Neural progenitor cell (in vitro differentiated cells): Measurements from ENCODE around the gene GHR. TPM values are rescaled to one million over a fixed set of nuclear protein-coding genes. Genes with fewer than 3 reads are reported as not detected.
"Not testable (repeated sequence)": the region's sequence is repeated elsewhere in the genome, so short reads cannot be mapped to it uniquely, and the experiment has no call there.

ENCODE experiments used
- DNase-seq: peaks from one replicate; pipeline ENCODE4 v3.0.0-alpha.2; 2016; ENCODE audit warnings: low spot score
- H2AFZ ChIP-seq: fragments of 200-600 bp; sonication (generic); replicated peaks from 2 replicates; pipeline ENCODE4 v1.6.1; 2016; ENCODE audit warnings: antibody characterized with exemption
- H3F3A ChIP-seq: fragments of 200-600 bp; sonication (generic); 2 replicates; pipeline ENCODE4 v1.6.1; 2016; ENCODE audit warnings: antibody characterized with exemption, low read depth
- H3K27ac ChIP-seq: fragments of 200-600 bp; sonication (generic); 2 replicates; pipeline ENCODE4 v1.5.1; 2016; ENCODE audit warnings: mild to moderate bottlenecking
- H3K27me3 ChIP-seq: fragments of 200-600 bp; sonication (generic); 2 replicates; pipeline ENCODE4 v1.6.1; 2016; ENCODE audit warnings: mild to moderate bottlenecking, moderate library complexity
- H3K36me3 ChIP-seq: fragments of 200-600 bp; sonication (generic); 2 replicates; pipeline ENCODE4 v1.5.1; 2016
- H3K4me1 ChIP-seq: fragments of 200-600 bp; sonication (generic); 2 replicates; pipeline ENCODE4 v1.6.1; 2016; ENCODE audit warnings: mixed run types
- H3K4me2 ChIP-seq: fragments of 200-600 bp; sonication (generic); 2 replicates; pipeline ENCODE4 v1.6.1; 2016
- H3K4me3 ChIP-seq: fragments of 200-600 bp; sonication (generic); 2 replicates; pipeline ENCODE4 v1.5.1; 2016
- H3K79me2 ChIP-seq: fragments of 200-600 bp; sonication (generic); 2 replicates; pipeline ENCODE4 v1.6.1; 2016; ENCODE audit warnings: low read depth
- H3K9ac ChIP-seq: fragments of 200-600 bp; sonication (generic); 2 replicates; pipeline ENCODE4 v1.6.1; 2016
- H3K9me3 ChIP-seq: fragments of 200-600 bp; sonication (generic); 2 replicates; pipeline ENCODE4 v1.5.1; 2016; ENCODE audit warnings: low read depth
- H4K20me1 ChIP-seq: fragments of 200-600 bp; sonication (generic); 2 replicates; pipeline ENCODE4 v1.6.1; 2016; ENCODE audit warnings: low read depth
- H3K27ac Mint-ChIP-seq: 3 replicates; pipeline ENCODE4 v1.8.0; 2021; ENCODE audit warnings: mixed read lengths
- H3K27me3 Mint-ChIP-seq: 2 replicates; pipeline ENCODE4 v1.8.0; 2022; ENCODE audit warnings: low read depth, mild to moderate bottlenecking, inconsistent platforms, moderate library complexity, mixed read lengths; ENCODE audit not compliant: insufficient read depth
- H3K36me3 Mint-ChIP-seq: 3 replicates; pipeline ENCODE4 v1.8.0; 2021; ENCODE audit warnings: mixed read lengths
- H3K4me1 Mint-ChIP-seq: 3 replicates; pipeline ENCODE4 v1.8.0; 2021; ENCODE audit warnings: mixed read lengths
- H3K4me3 Mint-ChIP-seq: 3 replicates; pipeline ENCODE4 v1.8.0; 2021; ENCODE audit warnings: mild to moderate bottlenecking, moderate library complexity, mixed read lengths
- H3K9me3 Mint-ChIP-seq: 3 replicates; pipeline ENCODE4 v1.8.0; 2020; ENCODE audit warnings: mixed read lengths
- EZH2 ChIP-seq: fragments of 200-600 bp; sonication (generic); IDR thresholded peaks from 2 replicates; pipeline ENCODE4 v1.6.1; 2017; ENCODE audit warnings: antibody characterized with exemption, mild to moderate bottlenecking, moderate library complexity
- EZH2phosphoT487 ChIP-seq: fragments of 200-600 bp; sonication (generic); IDR thresholded peaks from 2 replicates; pipeline ENCODE4 v1.6.1; 2017; ENCODE audit warnings: antibody characterized with exemption
- total RNA-seq: library from RNA; depleted of rRNA; stranded (reverse); fragments of >200 nt; gene quantifications from 2 replicates; pipeline ENCODE4 v1.2.3, GENCODE V29; 2015; ENCODE audit warnings: low replicate concordance
- TF ChIP-seq, protein P1 (sequence below): fragments of 200-600 bp; sonication (generic); IDR thresholded peaks from 2 replicates; pipeline ENCODE4 v1.5.1; 2017; ENCODE audit warnings: antibody characterized with exemption, mild to moderate bottlenecking

GHR gene
- total RNA-seq, 1 donor from 2014 or later, result 0.07 TPM

DNA sequence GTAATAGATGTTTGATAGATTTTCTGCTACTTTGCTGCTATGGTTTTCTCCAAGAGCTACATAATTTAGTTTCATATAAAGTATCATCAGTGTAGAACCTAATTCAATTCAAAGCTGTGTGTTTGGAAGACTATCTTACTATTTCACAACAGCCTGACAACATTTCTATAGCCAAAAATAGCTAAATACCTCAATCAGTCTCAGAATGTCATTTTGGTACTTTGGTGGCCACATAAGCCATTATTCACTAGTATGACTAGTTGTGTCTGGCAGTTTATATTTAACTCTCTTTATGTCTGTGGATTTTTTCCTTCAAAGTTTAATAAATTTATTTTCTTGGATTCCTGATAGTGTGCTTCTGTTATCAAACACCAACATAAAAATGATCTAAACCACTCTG is 298.2 kb downstream of the GHR start:
- DNase-seq, result no peak
- H3K27me3 Mint-ChIP-seq, result no peaks in the 10 kb centered on the region
- Histone ChIP-seq H3K79me2 (no peaks in the 10 kb centered on the region), H4K20me1 (no peaks in the 10 kb centered on the region), H3K4me2 (no peak overlapping the region), H3K9ac (no peak overlapping the region), H3K4me3 (no peak overlapping the region), H3F3A (no peaks in the 10 kb centered on the region), H2AFZ (no peak overlapping the region), H3K36me3 (no peaks in the 10 kb centered on the region), H3K27me3 (no peaks in the 10 kb centered on the region), H3K4me1 (no peaks in the 10 kb centered on the region), H3K9me3 (no peaks in the 10 kb centered on the region), H3K27ac (no peak overlapping the region)
- no peaks in the 10 kb centered on the region for H3K9me3 Mint-ChIP-seq
- H3K27ac Mint-ChIP-seq, result no peak overlapping the region
- TF ChIP-seq EZH2phosphoT487 (no peak), EZH2 (no peak)
- TF ChIP-seq, protein P1, sequence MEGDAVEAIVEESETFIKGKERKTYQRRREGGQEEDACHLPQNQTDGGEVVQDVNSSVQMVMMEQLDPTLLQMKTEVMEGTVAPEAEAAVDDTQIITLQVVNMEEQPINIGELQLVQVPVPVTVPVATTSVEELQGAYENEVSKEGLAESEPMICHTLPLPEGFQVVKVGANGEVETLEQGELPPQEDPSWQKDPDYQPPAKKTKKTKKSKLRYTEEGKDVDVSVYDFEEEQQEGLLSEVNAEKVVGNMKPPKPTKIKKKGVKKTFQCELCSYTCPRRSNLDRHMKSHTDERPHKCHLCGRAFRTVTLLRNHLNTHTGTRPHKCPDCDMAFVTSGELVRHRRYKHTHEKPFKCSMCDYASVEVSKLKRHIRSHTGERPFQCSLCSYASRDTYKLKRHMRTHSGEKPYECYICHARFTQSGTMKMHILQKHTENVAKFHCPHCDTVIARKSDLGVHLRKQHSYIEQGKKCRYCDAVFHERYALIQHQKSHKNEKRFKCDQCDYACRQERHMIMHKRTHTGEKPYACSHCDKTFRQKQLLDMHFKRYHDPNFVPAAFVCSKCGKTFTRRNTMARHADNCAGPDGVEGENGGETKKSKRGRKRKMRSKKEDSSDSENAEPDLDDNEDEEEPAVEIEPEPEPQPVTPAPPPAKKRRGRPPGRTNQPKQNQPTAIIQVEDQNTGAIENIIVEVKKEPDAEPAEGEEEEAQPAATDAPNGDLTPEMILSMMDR, result no peak
- no peaks in the 10 kb centered on the region for H3K36me3 Mint-ChIP-seq
- no peak overlapping the region for H3K4me3 Mint-ChIP-seq
- no peaks in the 10 kb centered on the region for H3K4me1 Mint-ChIP-seq

DNA sequence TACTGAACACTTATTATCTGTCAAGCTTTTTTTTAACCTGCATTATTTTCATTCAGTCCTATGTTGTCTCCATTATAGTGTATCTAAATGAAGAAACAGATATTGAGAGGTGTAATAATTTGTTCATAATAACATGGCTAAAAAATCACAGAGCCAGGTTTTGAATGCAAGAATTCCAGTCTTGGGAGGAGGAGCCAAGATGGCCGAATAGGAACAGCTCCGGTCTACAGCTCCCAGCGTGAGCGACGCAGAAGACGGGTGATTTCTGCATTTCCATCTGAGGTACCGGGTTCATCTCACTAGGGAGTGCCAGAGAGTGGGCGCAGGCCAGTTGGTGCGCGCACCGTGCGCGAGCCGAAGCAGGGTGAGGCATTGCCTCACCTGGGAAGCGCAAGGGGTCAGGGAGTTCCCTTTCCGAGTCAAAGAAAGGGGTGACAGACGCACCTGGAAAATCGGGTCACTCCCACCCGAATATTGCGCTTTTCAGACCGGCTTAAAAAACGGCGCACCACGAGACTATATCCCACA is 311.4 kb downstream of the GHR start:
- not testable (repeated sequence) for H2AFZ ChIP-seq, H3K4me1 ChIP-seq, H4K20me1 ChIP-seq, H3K27me3 ChIP-seq, H3F3A ChIP-seq, H3K27me3 Mint-ChIP-seq, H3K79me2 ChIP-seq, DNase-seq, H3K9me3 Mint-ChIP-seq, H3K9ac ChIP-seq, H3K4me1 Mint-ChIP-seq, H3K9me3 ChIP-seq, H3K36me3 ChIP-seq, H3K4me3 Mint-ChIP-seq, H3K4me2 ChIP-seq, H3K27ac ChIP-seq, H3K36me3 Mint-ChIP-seq, H3K4me3 ChIP-seq
- peak overlapping the region; percentile 74 for H3K27ac Mint-ChIP-seq

DNA sequence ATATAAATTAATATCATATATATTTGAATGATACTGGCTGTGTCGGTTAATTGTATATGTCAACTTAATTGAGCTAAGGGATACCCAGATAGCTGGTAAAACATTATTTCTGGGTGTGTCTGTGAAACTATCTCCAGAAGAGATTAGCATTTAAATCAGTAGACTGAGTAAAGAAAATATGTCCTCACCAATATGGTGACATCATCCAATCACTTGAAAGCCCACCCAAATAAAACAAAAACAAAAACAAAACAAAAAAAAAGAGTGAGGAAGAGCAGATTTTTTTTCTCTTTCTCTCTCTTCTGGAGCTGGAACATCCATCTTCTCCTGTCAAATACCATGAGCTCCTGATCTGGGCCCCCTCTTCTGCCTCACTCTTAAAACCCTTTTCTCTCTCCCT is 317.7 kb downstream of the GHR start:
- H4K20me1 ChIP-seq, result no peaks in the 10 kb centered on the region
- no peaks in the 10 kb centered on the region for H3K36me3 ChIP-seq
- Mint-ChIP-seq H3K36me3 (no peaks in the 10 kb centered on the region), H3K9me3 (no peaks in the 10 kb centered on the region), H3K27me3 (peaks cover 3% of the 10 kb centered on the region), H3K4me1 (no peaks in the 10 kb centered on the region), H3K4me3 (no peak overlapping the region), H3K27ac (no peak overlapping the region)
- H3K4me1 ChIP-seq, result peaks cover 4% of the 10 kb centered on the region
- no peak overlapping the region for H3K4me2 ChIP-seq
- no peaks in the 10 kb centered on the region for H3K79me2 ChIP-seq
- no peak overlapping the region for H3K27ac ChIP-seq
- no peaks in the 10 kb centered on the region for H3K27me3 ChIP-seq
- H2AFZ ChIP-seq, result no peak overlapping the region
- H3F3A ChIP-seq, result no peaks in the 10 kb centered on the region
- TF ChIP-seq EZH2phosphoT487, result no peak
- TF ChIP-seq, protein P1, result no peak
- no peak for TF ChIP-seq EZH2
- H3K4me3 ChIP-seq, result no peak overlapping the region
- no peak for DNase-seq
- H3K9me3 ChIP-seq, result no peaks in the 10 kb centered on the region
- no peak overlapping the region for H3K9ac ChIP-seq

DNA sequence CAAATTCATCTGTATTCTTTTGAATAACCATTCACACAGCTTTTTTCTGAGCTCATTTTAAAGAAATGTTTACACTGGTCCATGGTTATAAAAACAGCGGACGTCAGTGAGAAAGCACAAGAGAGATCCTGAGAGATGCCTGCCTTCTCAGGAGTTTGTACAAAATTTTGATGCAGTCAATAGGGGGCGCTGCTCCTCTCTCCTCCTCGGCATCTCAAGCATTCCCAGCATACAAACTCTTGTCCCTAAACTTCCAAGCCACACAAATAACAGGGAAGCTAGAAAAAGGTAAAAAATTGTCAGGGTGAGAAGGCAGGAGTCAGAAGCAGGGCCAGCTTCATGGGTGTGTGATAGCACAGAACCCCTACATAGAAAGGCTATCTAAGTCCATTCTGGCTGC is 322.2 kb downstream of the GHR start:
- H3K36me3 ChIP-seq, result no peaks in the 10 kb centered on the region
- Mint-ChIP-seq H3K4me3 (no peak overlapping the region), H3K9me3 (no peaks in the 10 kb centered on the region), H3K4me1 (no peaks in the 10 kb centered on the region), H3K27me3 (peaks cover 3% of the 10 kb centered on the region), H3K27ac (no peak overlapping the region), H3K36me3 (no peaks in the 10 kb centered on the region)
- H3K9ac ChIP-seq, result no peak overlapping the region
- H3K27ac ChIP-seq, result no peak overlapping the region
- no peak for TF ChIP-seq EZH2phosphoT487
- TF ChIP-seq, protein P1, result peak; percentile 78
- peaks cover 5% of the 10 kb centered on the region for H3K4me1 ChIP-seq
- peak; percentile 45 for DNase-seq
- no peaks in the 10 kb centered on the region for H4K20me1 ChIP-seq
- no peaks in the 10 kb centered on the region for H3F3A ChIP-seq
- no peaks in the 10 kb centered on the region for H3K9me3 ChIP-seq
- no peak overlapping the region for H2AFZ ChIP-seq
- H3K79me2 ChIP-seq, result no peaks in the 10 kb centered on the region
- H3K4me3 ChIP-seq, result no peak overlapping the region
- H3K4me2 ChIP-seq, result no peak overlapping the region
- H3K27me3 ChIP-seq, result no peaks in the 10 kb centered on the region
